NCI-H748 (cell line): ENCODE data around the gene FOXD1.

Source experiments
- DNase-seq: peaks from one replicate; lab custom pipeline; 2025; ENCODE audit not compliant: unreplicated experiment; lab: John Stamatoyannopoulos, UW

Gene FOXD1

DNA sequence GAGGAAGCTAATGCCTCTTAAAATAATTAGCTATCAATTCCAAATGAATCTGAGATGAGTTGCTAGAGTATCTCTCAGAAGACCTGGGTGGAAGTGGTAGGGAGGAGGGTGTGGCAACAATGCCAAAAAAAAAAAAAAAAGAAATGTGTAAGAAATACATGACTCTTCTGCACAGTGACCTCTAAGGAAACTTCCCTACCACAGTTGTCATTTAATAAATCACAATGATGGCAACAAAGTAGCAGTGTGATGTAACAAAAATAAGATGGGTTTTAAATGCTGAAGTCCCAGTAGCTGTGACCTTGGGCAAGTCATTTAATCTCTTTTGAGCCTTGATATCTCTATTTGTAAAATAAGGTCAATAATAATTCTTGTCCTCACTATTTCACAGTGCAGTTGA, 7.2 kb downstream of the FOXD1 start:
- DNase-seq, result no peak

- DNase-seq, result no peak
Observed at GRCh38 chr5:73440262-73440661, 8.3 kb downstream of the FOXD1 start.

DNA sequence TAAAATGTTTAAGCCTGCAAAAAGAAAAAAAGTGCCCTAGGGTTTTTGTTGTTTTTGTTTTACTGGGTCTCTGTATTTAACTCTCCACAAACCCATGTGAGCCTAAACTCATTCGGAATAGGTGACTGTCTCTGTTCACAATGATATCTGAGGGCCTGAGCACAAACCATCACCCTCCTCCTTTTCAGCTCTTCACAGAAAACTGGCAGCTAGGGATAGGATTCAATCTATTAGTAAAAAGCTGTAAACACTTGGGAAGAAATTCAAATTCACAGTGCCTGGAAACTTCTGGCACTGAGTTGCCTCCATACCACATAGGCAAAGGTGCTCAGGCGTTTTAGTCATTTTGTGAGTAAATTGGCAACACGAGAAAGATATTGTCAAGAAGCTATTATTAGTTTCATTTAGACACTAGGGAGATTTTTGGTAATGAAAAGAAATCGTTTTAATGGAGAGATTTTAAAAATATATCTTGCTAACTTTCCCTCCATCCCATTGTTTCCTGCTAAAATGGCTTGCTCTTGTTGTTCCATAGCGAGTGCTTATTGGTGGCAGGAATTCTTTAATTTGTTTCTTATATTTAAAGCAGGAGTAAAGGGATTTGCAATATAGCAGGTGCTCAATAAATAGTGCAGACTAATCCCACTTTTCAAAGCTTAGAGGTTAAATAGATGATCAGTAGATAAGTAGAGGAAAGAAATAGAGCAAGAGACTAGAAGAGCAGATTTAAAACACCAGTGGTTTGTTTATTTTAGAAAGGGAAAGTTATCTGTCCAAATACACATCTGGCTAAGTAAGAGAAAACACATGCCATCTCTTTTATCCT, 9.7 kb downstream of the FOXD1 start:
- DNase-seq, result no peak

DNA sequence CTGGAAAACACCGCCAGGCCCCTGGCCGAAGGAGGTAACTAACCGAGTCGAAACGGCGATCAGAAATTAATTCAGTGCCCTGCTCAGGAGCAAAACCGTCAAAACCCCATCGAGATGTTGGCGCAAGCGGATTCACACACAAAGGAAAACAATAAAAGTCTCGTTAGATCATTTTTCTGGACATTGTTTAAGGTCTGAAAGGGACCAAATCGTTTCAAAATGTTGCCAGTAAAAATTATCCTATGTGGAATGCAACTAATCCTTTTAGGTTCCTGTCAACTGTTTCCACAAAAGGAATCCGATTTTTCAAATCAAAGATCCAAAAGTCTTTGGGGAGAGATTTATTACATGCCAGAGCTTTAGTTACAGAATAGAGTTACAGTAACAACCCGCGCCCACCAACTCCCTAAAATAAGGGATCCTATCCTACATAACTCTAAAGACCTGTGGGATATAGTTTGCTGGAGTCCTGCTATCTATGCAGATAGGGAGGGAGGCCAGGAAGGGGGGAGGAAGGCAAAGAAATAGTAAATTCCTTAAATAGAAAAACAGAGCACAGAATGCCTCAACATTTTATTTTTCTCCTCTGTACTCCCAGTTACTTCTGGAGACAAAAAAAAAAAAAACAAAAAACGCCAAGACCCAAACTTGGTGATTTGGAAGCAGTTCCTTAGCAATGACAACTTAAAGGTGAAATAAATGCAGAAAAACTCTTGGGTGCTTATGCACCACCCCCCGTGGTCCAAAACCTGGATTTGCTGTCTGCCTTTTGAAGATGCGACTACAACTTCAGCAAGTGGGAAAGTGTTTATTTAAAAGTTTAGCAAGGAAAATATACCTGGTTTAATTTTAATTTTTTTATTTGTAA, 10.6 kb downstream of the FOXD1 start:
- DNase-seq, result no peak

- peak; percentile 83 for DNase-seq
Observed at GRCh38 chr5:73437101-73437776, 11.3 kb downstream of the FOXD1 start.

DNA sequence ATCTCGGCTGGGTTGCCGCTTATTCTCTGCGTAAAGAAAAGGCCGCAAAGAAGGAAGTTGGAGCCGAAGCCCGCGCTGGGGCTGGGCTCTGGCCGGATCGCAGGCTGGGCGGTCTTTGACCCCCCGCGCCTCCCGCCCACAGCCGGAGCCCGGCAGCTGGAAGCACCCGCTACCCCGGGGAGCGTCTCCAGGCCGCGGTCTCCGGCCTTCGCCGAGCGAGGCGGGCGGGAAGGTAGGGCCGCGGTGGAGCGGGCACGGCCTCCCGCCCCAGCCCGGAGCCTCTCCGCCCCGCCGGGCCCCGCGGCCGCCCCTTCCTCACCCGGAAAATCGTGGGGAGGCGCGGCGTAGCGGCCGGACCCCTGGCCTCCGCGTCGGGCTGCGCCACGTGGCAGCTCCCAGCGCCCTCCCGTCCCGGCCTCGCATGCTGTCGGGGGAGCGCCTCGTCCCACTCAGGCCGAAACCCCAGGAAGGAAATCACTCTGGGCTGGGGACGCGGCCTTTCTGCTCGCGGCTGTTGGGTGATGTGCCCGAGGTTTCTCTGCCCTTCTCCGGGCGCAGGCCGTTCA, 12.0 kb downstream of the FOXD1 start:
- no peak for DNase-seq

GRCh38 chr5:73435759-73436534, 12.6 kb downstream of the FOXD1 start:
- DNase-seq, result peak; percentile 15

DNA sequence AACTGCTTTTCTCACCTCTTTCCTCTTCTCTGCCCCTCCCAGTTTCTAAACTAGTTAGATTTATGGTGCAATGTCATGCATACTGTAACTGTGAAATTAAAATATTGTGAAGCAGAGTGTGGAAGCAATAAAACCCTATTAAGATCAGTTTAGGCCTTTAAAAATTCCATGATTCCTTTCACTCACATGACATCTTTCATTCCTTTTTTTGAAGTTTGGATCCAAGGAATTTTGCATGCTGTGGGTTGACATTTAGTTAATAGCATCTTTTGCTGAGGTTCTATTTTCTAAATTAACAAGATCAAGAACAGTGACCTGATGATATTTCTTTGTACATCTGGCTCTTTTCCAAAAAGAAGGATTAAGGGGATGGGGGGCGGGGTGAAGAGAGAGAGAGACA, 13.7 kb downstream of the FOXD1 start:
- DNase-seq, result no peak

DNA sequence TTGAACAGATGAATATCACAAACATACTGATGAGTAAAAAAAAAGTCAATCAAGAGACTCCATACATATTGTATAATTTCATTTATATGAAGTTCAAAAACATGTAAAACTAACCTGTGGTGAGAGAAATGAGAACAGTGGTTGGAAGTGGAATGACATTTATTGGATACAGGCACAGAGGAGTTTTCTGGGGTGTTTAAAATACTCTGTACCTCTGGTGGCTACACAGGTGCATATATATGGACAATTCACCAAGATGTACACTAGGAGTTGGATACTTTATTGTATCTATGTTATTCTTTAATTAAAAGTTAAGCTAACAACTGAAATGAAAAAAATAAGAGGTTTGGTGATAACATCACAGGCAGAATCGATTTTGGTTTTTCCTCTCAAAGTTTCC, 14.1 kb downstream of the FOXD1 start:
- no peak for DNase-seq

- no peak for DNase-seq
Observed at GRCh38 chr5:73433982-73434342, 14.6 kb downstream of the FOXD1 start.

- no peak for DNase-seq
Observed at GRCh38 chr5:73433272-73433981, 15.2 kb downstream of the FOXD1 start.

GRCh38 chr5:73431204-73431851, 17.2 kb downstream of the FOXD1 start:
- no peak for DNase-seq

DNA sequence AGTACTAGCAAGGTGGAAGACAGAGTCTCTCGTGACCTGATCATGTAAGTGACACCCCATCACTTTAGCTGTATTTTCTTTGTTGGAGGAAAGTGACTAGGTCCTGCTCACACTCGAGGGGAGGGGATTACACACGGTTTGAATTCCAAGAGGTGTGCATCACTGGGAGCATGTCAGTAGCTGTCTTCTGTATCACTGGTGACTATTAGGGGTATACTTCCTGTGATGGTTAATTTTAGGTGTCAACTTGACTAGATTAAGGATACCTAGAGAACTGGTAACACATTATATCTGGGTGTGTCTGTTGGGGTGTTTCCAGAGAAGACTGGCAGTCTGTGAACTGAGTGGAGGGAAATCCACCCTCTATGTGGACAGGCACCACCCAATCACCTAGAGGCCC, 22.5 kb downstream of the FOXD1 start:
- no peak for DNase-seq

- no peak for DNase-seq
Observed at GRCh38 chr5:73424556-73424977, 24.0 kb downstream of the FOXD1 start.

- DNase-seq, result no peak
Observed at GRCh38 chr5:73422164-73422563, 26.4 kb downstream of the FOXD1 start.

- no peak for DNase-seq
Observed at GRCh38 chr5:73420666-73421065, 27.9 kb downstream of the FOXD1 start.

GRCh38 chr5:73419465-73420390, 28.8 kb downstream of the FOXD1 start:
- no peak for DNase-seq

GRCh38 chr5:73419117-73419464, 29.5 kb downstream of the FOXD1 start:
- no peak for DNase-seq
